H9 (cell line): Measurements from ENCODE around the gene RAB27B. TPM values are rescaled to one million over a fixed set of nuclear protein-coding genes. Genes with fewer than 3 reads are reported as not detected.

Source experiments
- DNase-seq: peaks from one replicate; pipeline ENCODE4 v3.0.0-alpha.2; 2017
- H2AFZ ChIP-seq: one replicate; pipeline ENCODE4 v1.6.1; 2013; ENCODE audit warnings: mild to moderate bottlenecking, low read length, control low read depth, moderate library complexity
- H2AK5ac ChIP-seq: 2 replicates; pipeline ENCODE4 v1.6.1; 2013; ENCODE audit warnings: low read length, control low read depth, mixed read lengths; ENCODE audit not compliant: insufficient read length
- H2BK120ac ChIP-seq: one replicate; pipeline ENCODE4 v1.6.1; 2013; ENCODE audit warnings: low read depth, mild to moderate bottlenecking, low read length, control low read depth, inconsistent platforms; ENCODE audit not compliant: poor library complexity, severe bottlenecking
- H2BK12ac ChIP-seq: 2 replicates; pipeline ENCODE4 v1.6.1; 2013; ENCODE audit warnings: low read length, control low read depth, mixed read lengths, low read depth; ENCODE audit not compliant: insufficient read length
- H2BK15ac ChIP-seq: 2 replicates; pipeline ENCODE4 v1.6.1; 2013; ENCODE audit warnings: low read depth, low read length, control low read depth
- H2BK20ac ChIP-seq: one replicate; pipeline ENCODE4 v1.6.1; 2013; ENCODE audit warnings: low read depth, mild to moderate bottlenecking, low read length, control low read depth, inconsistent platforms; ENCODE audit not compliant: poor library complexity, severe bottlenecking
- H2BK5ac ChIP-seq: 2 replicates; pipeline ENCODE4 v1.6.1; 2013; ENCODE audit warnings: low read length, control low read depth, mixed read lengths; ENCODE audit not compliant: insufficient read length
- H3K14ac ChIP-seq: 2 replicates; pipeline ENCODE4 v1.6.1; 2013; ENCODE audit warnings: low read length, control low read depth; ENCODE audit not compliant: insufficient read depth
- H3K18ac ChIP-seq: 2 replicates; pipeline ENCODE4 v1.6.1; 2013; ENCODE audit warnings: low read depth, mild to moderate bottlenecking, mixed read lengths, low read length, control low read depth; ENCODE audit not compliant: insufficient read length
- H3K23ac ChIP-seq: 2 replicates; pipeline ENCODE4 v1.6.1; 2013; ENCODE audit warnings: low read length, control low read depth, mixed read lengths, low read depth; ENCODE audit not compliant: insufficient read length
- H3K23me2 ChIP-seq: 2 replicates; pipeline ENCODE4 v1.6.1; 2013; ENCODE audit warnings: low read depth, mild to moderate bottlenecking, mixed read lengths, low read length, control low read depth; ENCODE audit not compliant: insufficient read length, poor library complexity, severe bottlenecking
- H3K27ac ChIP-seq: 2 replicates; pipeline ENCODE4 v1.5.1; 2013; ENCODE audit warnings: low read length, control low read depth, mixed read lengths, low read depth; ENCODE audit not compliant: insufficient read length
- H3K27me3 ChIP-seq: 2 replicates; pipeline ENCODE4 v1.6.1; 2013; ENCODE audit warnings: low read length, control low read depth, inconsistent platforms; ENCODE audit not compliant: insufficient read depth
- H3K4ac ChIP-seq: 2 replicates; pipeline ENCODE4 v1.6.1; 2013; ENCODE audit warnings: low read depth, mild to moderate bottlenecking, control low read depth, inconsistent platforms, low read length, moderate library complexity
- H3K4me1 ChIP-seq: 2 replicates; pipeline ENCODE4 v1.6.1; 2013; ENCODE audit warnings: low read length, control low read depth, inconsistent platforms; ENCODE audit not compliant: insufficient read depth
- H3K4me2 ChIP-seq: 2 replicates; pipeline ENCODE4 v1.6.1; 2013; ENCODE audit warnings: low read length, control low read depth, mixed read lengths; ENCODE audit not compliant: insufficient read length, insufficient read depth
- H3K56ac ChIP-seq: 2 replicates; pipeline ENCODE4 v1.6.1; 2013; ENCODE audit warnings: low read depth, mild to moderate bottlenecking, mixed read lengths, low read length, control low read depth; ENCODE audit not compliant: insufficient read length
- H3K79me1 ChIP-seq: 2 replicates; pipeline ENCODE4 v1.6.1; 2013; ENCODE audit warnings: low read depth, mild to moderate bottlenecking, moderate library complexity, low read length, control low read depth, inconsistent platforms; ENCODE audit not compliant: insufficient read depth, poor library complexity, severe bottlenecking
- H3K79me2 ChIP-seq: 2 replicates; pipeline ENCODE4 v1.6.1; 2013; ENCODE audit warnings: low read length, control low read depth, inconsistent platforms; ENCODE audit not compliant: insufficient read depth
- H3K9ac ChIP-seq: 2 replicates; pipeline ENCODE4 v1.6.1; 2013; ENCODE audit warnings: low read length, control low read depth, mixed read lengths; ENCODE audit not compliant: insufficient read length; ENCODE audit errors: extremely low read depth
- H3K9me3 ChIP-seq: one replicate; pipeline ENCODE4 v1.6.1; 2013; ENCODE audit warnings: low read depth, low read length, inconsistent platforms; ENCODE audit not compliant: control insufficient read depth
- H3T11ph ChIP-seq: one replicate; pipeline ENCODE4 v1.6.1; 2013; ENCODE audit warnings: mild to moderate bottlenecking, low read length, control low read depth, inconsistent platforms
- H4K20me1 ChIP-seq: one replicate; pipeline ENCODE4 v1.6.1; 2013; ENCODE audit not compliant: control insufficient read depth, insufficient read length, insufficient read depth
- H4K5ac ChIP-seq: 2 replicates; pipeline ENCODE4 v1.6.1; 2013; ENCODE audit warnings: low read depth, mild to moderate bottlenecking, mixed read lengths, low read length, control low read depth; ENCODE audit not compliant: insufficient read length
- H4K8ac ChIP-seq: replicated peaks from 2 replicates; pipeline ENCODE4 v1.6.1; 2013; ENCODE audit warnings: low read length, control low read depth, mixed read lengths, low read depth; ENCODE audit not compliant: insufficient read length
- H4K91ac ChIP-seq: 2 replicates; pipeline ENCODE4 v1.6.1; 2013; ENCODE audit warnings: low read depth, mild to moderate bottlenecking, moderate library complexity, mixed read lengths, low read length, control low read depth; ENCODE audit not compliant: insufficient read length
- H3K27ac Mint-ChIP-seq, 3 experiments: 2 replicates in 2 of 3; 3 replicates in 1 of 3; pipeline ENCODE4 v1.8.0; 2020 to 2021; ENCODE audit warnings: mixed read lengths in 3 of 3, mild to moderate bottlenecking in 1 of 3, moderate library complexity in 1 of 3
- H3K27me3 Mint-ChIP-seq: 2 replicates; pipeline ENCODE4 v1.8.0; 2021; ENCODE audit warnings: low read depth, mild to moderate bottlenecking, moderate library complexity, mixed read lengths
- H3K36me3 Mint-ChIP-seq, 3 experiments: 2 replicates in 2 of 3; 3 replicates in 1 of 3; pipeline ENCODE4 v1.8.0; 2020 to 2021; ENCODE audit warnings: low read depth in 3 of 3, mixed read lengths in 3 of 3; ENCODE audit not compliant: insufficient read depth in 1 of 3
- H3K4me1 Mint-ChIP-seq, 2 experiments: 2 replicates each; pipeline ENCODE4 v1.8.0; 2020; ENCODE audit warnings: mixed read lengths in 2 of 2
- H3K4me3 Mint-ChIP-seq, 2 experiments: 2 replicates in 1 of 2; 3 replicates in 1 of 2; pipeline ENCODE4 v1.8.0; 2020 to 2021; ENCODE audit warnings: mild to moderate bottlenecking in 2 of 2, mixed read lengths in 2 of 2, moderate library complexity in 1 of 2
- H3K9me3 Mint-ChIP-seq, 2 experiments: 2 replicates in 1 of 2; 3 replicates in 1 of 2; pipeline ENCODE4 v1.8.0; 2020; ENCODE audit warnings: mild to moderate bottlenecking in 2 of 2, mixed read lengths in 2 of 2, moderate library complexity in 1 of 2
- CTCF ChIP-seq: fragments of 200-600 bp; sonication (generic); conservative IDR thresholded peaks from 3 replicates; pipeline ENCODE4 v1.8.0; 2021; ENCODE audit warnings: antibody characterized with exemption, mild to moderate bottlenecking
- WGBS: extraction: QIAGEN DNeasy Blood & Tissue Kit; methylation state at CpG from one replicate; pipeline ENCODE4 v1.1.7; 2013; ENCODE audit warnings: missing lambda C conversion rate, low lambda C conversion rate, mixed read lengths; ENCODE audit not compliant: insufficient read length; ENCODE audit errors: extremely low coverage; 5-methylcytosine and 5-hydroxymethylcytosine counted together
- total RNA-seq: library from RNA; stranded (reverse); gene quantifications from 2 replicates; pipeline ENCODE4 v1.2.1, GENCODE V29; 2021

The RAB27B gene
- total RNA-seq, 1 experiment from 2014 or later, result 0.15 TPM

- no CpG with 5 or more reads among the region's 9 CpGs for WGBS
- H3K27ac ChIP-seq, result no peak overlapping the region
- no peaks in the 10 kb centered on the region for H4K20me1 ChIP-seq
- H3K36me3 Mint-ChIP-seq, result no peaks in the 10 kb centered on the region
- no peak overlapping the region for H2BK12ac ChIP-seq
- H3K27me3 ChIP-seq, result no peaks in the 10 kb centered on the region
- no peak overlapping the region for H3K4ac ChIP-seq
- DNase-seq, result no peak
- no peak overlapping the region for H4K8ac ChIP-seq
- H2BK120ac ChIP-seq, result no peak overlapping the region
- no peak overlapping the region for H3K9ac ChIP-seq
- no peak overlapping the region for H3K4me2 ChIP-seq
- H2AFZ ChIP-seq, result no peak overlapping the region
- H2AK5ac ChIP-seq, result no peak overlapping the region
- no peaks in the 10 kb centered on the region; the same call in 1 of the 2 replicates for H3K27me3 Mint-ChIP-seq
- H3K9me3 Mint-ChIP-seq, result peaks cover 0 to 3% of the 10 kb centered on the region in 2 experiments; a peak in 1 of 5 replicates
- no peak overlapping the region for H3K56ac ChIP-seq
- H3K14ac ChIP-seq, result no peak overlapping the region
- no peaks in the 10 kb centered on the region for H3K9me3 ChIP-seq
- no peaks in the 10 kb centered on the region for H3K79me2 ChIP-seq
- TF ChIP-seq CTCF, result no peak
- no peaks in the 10 kb centered on the region for H3K23me2 ChIP-seq
- no peak overlapping the region for H2BK15ac ChIP-seq
- no peak overlapping the region for H2BK5ac ChIP-seq
- no peak overlapping the region for H4K5ac ChIP-seq
- no peak overlapping the region for H3K23ac ChIP-seq
- H2BK20ac ChIP-seq, result no peak overlapping the region
- no peak overlapping the region for H3K18ac ChIP-seq
- peaks cover 10 to 11% of the 10 kb centered on the region in 2 experiments for H3K4me1 Mint-ChIP-seq
- H3T11ph ChIP-seq, result no peak overlapping the region
- no peaks in the 10 kb centered on the region for H3K79me1 ChIP-seq
- no peak overlapping the region for H4K91ac ChIP-seq
- peak overlapping the region in 1 of 3 experiments; percentile 2; a peak in 2 of 7 replicates for H3K27ac Mint-ChIP-seq
- 0 out of 2 replicates have a peak, but pooled peaks cover 3% of the 10 kb centered on the region for H3K4me1 ChIP-seq
- no peak overlapping the region for H3K4me3 Mint-ChIP-seq
These were observed 31.6 kb downstream of the RAB27B start for GRCh38 chr18:54859667-54860421.
